Type B pancreatic cell (in vitro differentiated cells): ENCODE measurements around the gene GNB3. TPM values are rescaled to one million over a fixed set of nuclear protein-coding genes. Genes with fewer than 3 reads are reported as not detected.

Experiments used
- DNase-seq: peaks from one replicate; pipeline ENCODE4 v3.0.0; 2021; ENCODE audit warnings: mixed read lengths; ENCODE audit not compliant: unreplicated experiment; ENCODE audit errors: extremely low spot score
- H3K27ac Mint-ChIP-seq: 2 replicates; pipeline ENCODE4 v1.8.0; 2021; ENCODE audit warnings: mild to moderate bottlenecking, mixed read lengths
- H3K27me3 Mint-ChIP-seq: 2 replicates; pipeline ENCODE4 v1.8.0; 2021; ENCODE audit warnings: mixed read lengths
- H3K36me3 Mint-ChIP-seq: 2 replicates; pipeline ENCODE4 v1.8.0; 2021; ENCODE audit warnings: mixed read lengths
- H3K4me1 Mint-ChIP-seq: one replicate; pipeline ENCODE4 v1.8.0; 2021; ENCODE audit warnings: mixed read lengths; ENCODE audit not compliant: unreplicated experiment
- H3K4me3 Mint-ChIP-seq: 2 replicates; pipeline ENCODE4 v1.8.0; 2021; ENCODE audit warnings: mild to moderate bottlenecking, mixed read lengths
- H3K9me3 Mint-ChIP-seq: 2 replicates; pipeline ENCODE4 v1.8.0; 2021; ENCODE audit warnings: mixed read lengths
- CTCF ChIP-seq: fragments of 200-600 bp; sonication (generic); conservative IDR thresholded peaks from 2 replicates; pipeline ENCODE4 v1.5.0; 2021; ENCODE audit warnings: antibody characterized with exemption, mild to moderate bottlenecking
- total RNA-seq: library from RNA; stranded (reverse); gene quantifications from 2 replicates; pipeline ENCODE4 v1.2.1, GENCODE V29; 2021; ENCODE audit warnings: low replicate concordance

Gene GNB3
- total RNA-seq, 1 donor from 2014 or later, result 25.2 TPM

- no peak overlapping the region for H3K27ac Mint-ChIP-seq
- no peaks in the 10 kb centered on the region for H3K27me3 Mint-ChIP-seq
- DNase-seq, result no peak
- no peak for TF ChIP-seq CTCF
- no peaks in the 10 kb centered on the region for H3K9me3 Mint-ChIP-seq
- H3K36me3 Mint-ChIP-seq, result peaks cover under 1% of the 10 kb centered on the region
- peaks cover 4% of the 10 kb centered on the region for H3K4me1 Mint-ChIP-seq
- no peak overlapping the region for H3K4me3 Mint-ChIP-seq
Observed at GRCh38 chr12:6894321-6894720, 53.6 kb downstream of the GNB3 start.

Other genes with a start within 250 kb of the GNB3 start
- 270 and 289 TPM in 2 replicates for gene CHD4, start 233.5 kb upstream of the GNB3 start, total RNA-seq
- gene LPAR5, start 205.0 kb upstream of the GNB3 start, total RNA-seq, result 2.7 and 19.9 TPM in 2 replicates
- 3.9 and 7.1 TPM in 2 replicates for gene ACRBP, start 193.5 kb upstream of the GNB3 start, total RNA-seq
- gene ING4, start 177.8 kb upstream of the GNB3 start, total RNA-seq, result 58.1 and 102 TPM in 2 replicates
- 78.3 and 127 TPM in 2 replicates for gene ZNF384, start 151.6 kb upstream of the GNB3 start, total RNA-seq
- gene PIANP, start 140.1 kb upstream of the GNB3 start, total RNA-seq, result 0.95 and 3.9 TPM in 2 replicates
- gene COPS7A, start 116.9 kb upstream of the GNB3 start, total RNA-seq, result 35.4 and 94.5 TPM in 2 replicates
- gene MLF2, start 87.8 kb upstream of the GNB3 start, total RNA-seq, result 187 and 371 TPM in 2 replicates
- gene PTMS, start 74.6 kb upstream of the GNB3 start, total RNA-seq, result 191 and 395 TPM in 2 replicates
- gene LAG3, start 68.4 kb upstream of the GNB3 start, total RNA-seq, result 0.52 and 2.6 TPM in 2 replicates
- gene CD4, start 51.4 kb upstream of the GNB3 start, total RNA-seq, result 0.64 and 0.65 TPM in 2 replicates
- gene GPR162, start 19.1 kb upstream of the GNB3 start, total RNA-seq, result 5.4 and 17.8 TPM in 2 replicates
- 40.7 and 66.0 TPM in 2 replicates for gene P3H3, start 12.5 kb upstream of the GNB3 start, total RNA-seq
- gene CDCA3, start 10.4 kb downstream of the GNB3 start, total RNA-seq, result 31.7 and 33.5 TPM in 2 replicates
- gene USP5, start 11.2 kb downstream of the GNB3 start, total RNA-seq, result 121 and 198 TPM in 2 replicates
- 565 and 954 TPM in 2 replicates for gene TPI1, start 26.6 kb downstream of the GNB3 start, total RNA-seq
- gene SPSB2, start 32.4 kb downstream of the GNB3 start, total RNA-seq, result 6.5 and 13.9 TPM in 2 replicates
- 10.1 and 20.0 TPM in 2 replicates for gene LRRC23, start 63.9 kb downstream of the GNB3 start, total RNA-seq
- 32.2 and 33.1 TPM in 2 replicates for gene ENO2, start 73.7 kb downstream of the GNB3 start, total RNA-seq
- 131 and 139 TPM in 2 replicates for gene ATN1, start 87.0 kb downstream of the GNB3 start, total RNA-seq
- gene RNU7-1, start 102.9 kb downstream of the GNB3 start, total RNA-seq, result not detected in 2 replicates
- gene C12orf57, start 103.1 kb downstream of the GNB3 start, total RNA-seq, result 220 and 275 TPM in 2 replicates
- 15.6 and 61.0 TPM in 2 replicates for gene PTPN6, start 110.4 kb downstream of the GNB3 start, total RNA-seq
- gene PHB2, start 129.7 kb downstream of the GNB3 start, total RNA-seq, result 252 and 377 TPM in 2 replicates
- gene EMG1, start 130.0 kb downstream of the GNB3 start, total RNA-seq, result 46.5 and 108 TPM in 2 replicates
- gene LPCAT3, start 177.6 kb downstream of the GNB3 start, total RNA-seq, result 34.4 and 79.0 TPM in 2 replicates
- 2.7 and 3.1 TPM in 2 replicates for gene C1S, start 219.8 kb downstream of the GNB3 start, total RNA-seq